Adrenal gland (tissue), 5 donors: ENCODE results near the gene ULBP1.

ENCODE experiments used
- CTCF ChIP-seq, 6 experiments: fragments of 450-650 bp in 4 of 6; fragments of 200-600 bp in 2 of 6; sonication (generic) in 1 of 6; IDR thresholded peaks; 1 replicate in 5 of 6; 2 replicates in 1 of 6; pipeline versions ENCODE4 v1.5.1 to v1.8.0; 2016 to 2021; ENCODE audit warnings: antibody characterized with exemption in 6 of 6, mild to moderate bottlenecking in 2 of 6, moderate library complexity in 1 of 6
- POLR2A ChIP-seq, 2 donors: fragments of 450-650 bp; IDR thresholded peaks; one replicate each; pipeline ENCODE4 v1.6.1; 2017; ENCODE audit warnings: antibody characterized with exemption in 2 of 2, mild to moderate bottlenecking in 2 of 2, moderate library complexity in 1 of 2
- donor health status: DM: no; HTN: no; CAD: no.

- TF ChIP-seq CTCF (IDR thresholded peaks at IDR 0.05): no peak
- TF ChIP-seq POLR2A (IDR thresholded peaks at IDR 0.05): no peak
Measured at GRCh38 chr6:149999636-150000035, 35.9 kb downstream of the ULBP1 start.
